Right forelimb (tissue), 1 donor: Measurements from ENCODE around the gene PDX1.
"Not testable (repeated sequence)": the region's sequence is repeated elsewhere in the genome, so short reads cannot be mapped to it uniquely, and the experiment has no call there.

Experiments used
- DNase-seq: peaks from one replicate; pipeline ENCODE4 v3.0.0-alpha.2; 2018

The PDX1 gene

GRCh38 chr13:27956576-27957300 is 36.9 kb downstream of the PDX1 start:
- DNase-seq: no peak

- no peak for DNase-seq
These were observed 40.2 kb downstream of the PDX1 start for GRCh38 chr13:27959976-27960361.

- DNase-seq: no peak
These were observed 40.8 kb downstream of the PDX1 start for GRCh38 chr13:27960362-27961226.

GRCh38 chr13:27961227-27962085 is 41.7 kb downstream of the PDX1 start:
- no peak for DNase-seq

GRCh38 chr13:27962128-27962841 is 42.5 kb downstream of the PDX1 start:
- no peak for DNase-seq

- no peak for DNase-seq
These were observed 43.2 kb downstream of the PDX1 start for GRCh38 chr13:27962982-27963381.

- no peak for DNase-seq
These were observed 43.7 kb downstream of the PDX1 start for GRCh38 chr13:27963491-27963890.

GRCh38 chr13:27964206-27964605 is 44.4 kb downstream of the PDX1 start:
- DNase-seq: not testable (repeated sequence)

- DNase-seq: no peak
These were observed 45.0 kb downstream of the PDX1 start for GRCh38 chr13:27964741-27965323.

GRCh38 chr13:27965343-27965739 is 45.5 kb downstream of the PDX1 start:
- no peak for DNase-seq

GRCh38 chr13:27965740-27966640 is 46.2 kb downstream of the PDX1 start:
- no peak for DNase-seq

GRCh38 chr13:27966641-27967202 is 46.9 kb downstream of the PDX1 start:
- DNase-seq: no peak

GRCh38 chr13:27967203-27967735 is 47.5 kb downstream of the PDX1 start:
- DNase-seq: no peak

- DNase-seq: no peak
These were observed 48.0 kb downstream of the PDX1 start for GRCh38 chr13:27967736-27968315.

- no peak for DNase-seq
These were observed 48.7 kb downstream of the PDX1 start for GRCh38 chr13:27968316-27969081.

GRCh38 chr13:27969082-27969865 is 49.5 kb downstream of the PDX1 start, which contains the start of gene CDX2:
TSS of gene CDX2 (minus strand) at chr13:27969315. CDS start at chr13:27969006, 309 bp downstream.
- no peak for DNase-seq

- DNase-seq: no peak
These were observed 50.0 kb downstream of the PDX1 start for GRCh38 chr13:27969866-27970229.
